Stomach (tissue), 4 donors: ENCODE measurements around the gene DTD1.

Experiments used
- POLR2AphosphoS5 ChIP-seq, 3 donors: sonication (generic); formaldehyde crosslinking; IDR thresholded peaks; one replicate each; pipeline ENCODE4 v1.6.1; 2016; ENCODE audit warnings: antibody characterized with exemption in 3 of 3
- TF ChIP-seq, protein P1 (sequence below), 7 experiments: fragments of 450-650 bp in 4 of 7; fragments of 200-600 bp in 3 of 7; sonication (generic) in 3 of 7; IDR thresholded peaks; one replicate each; pipeline ENCODE4 v1.5.1; 2016 to 2019; ENCODE audit warnings: antibody characterized with exemption in 7 of 7, control low read depth in 2 of 7, mild to moderate bottlenecking in 1 of 7

DNA sequence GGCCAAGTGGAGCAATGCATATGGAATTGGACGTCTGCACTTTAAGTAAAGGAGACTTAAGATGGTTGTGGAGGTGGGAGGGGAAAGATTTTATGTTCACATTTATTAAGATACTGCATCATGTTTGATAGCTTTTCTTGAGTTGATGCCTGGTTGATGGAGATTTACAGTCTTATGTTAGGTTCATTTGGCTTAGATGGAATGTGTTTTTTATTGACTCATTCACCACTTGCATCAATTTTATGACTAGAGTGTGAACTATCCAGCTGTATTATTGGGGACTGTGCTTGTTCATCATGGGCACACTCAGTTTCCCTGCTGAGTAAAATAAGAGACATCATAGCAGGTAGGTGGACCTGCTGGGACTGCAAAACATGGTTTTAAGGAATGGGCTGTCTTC lies 134.5 kb downstream of the DTD1 start:
- TF ChIP-seq POLR2AphosphoS5 (IDR thresholded peaks at IDR 0.05) = no peak
- TF ChIP-seq, protein P1, sequence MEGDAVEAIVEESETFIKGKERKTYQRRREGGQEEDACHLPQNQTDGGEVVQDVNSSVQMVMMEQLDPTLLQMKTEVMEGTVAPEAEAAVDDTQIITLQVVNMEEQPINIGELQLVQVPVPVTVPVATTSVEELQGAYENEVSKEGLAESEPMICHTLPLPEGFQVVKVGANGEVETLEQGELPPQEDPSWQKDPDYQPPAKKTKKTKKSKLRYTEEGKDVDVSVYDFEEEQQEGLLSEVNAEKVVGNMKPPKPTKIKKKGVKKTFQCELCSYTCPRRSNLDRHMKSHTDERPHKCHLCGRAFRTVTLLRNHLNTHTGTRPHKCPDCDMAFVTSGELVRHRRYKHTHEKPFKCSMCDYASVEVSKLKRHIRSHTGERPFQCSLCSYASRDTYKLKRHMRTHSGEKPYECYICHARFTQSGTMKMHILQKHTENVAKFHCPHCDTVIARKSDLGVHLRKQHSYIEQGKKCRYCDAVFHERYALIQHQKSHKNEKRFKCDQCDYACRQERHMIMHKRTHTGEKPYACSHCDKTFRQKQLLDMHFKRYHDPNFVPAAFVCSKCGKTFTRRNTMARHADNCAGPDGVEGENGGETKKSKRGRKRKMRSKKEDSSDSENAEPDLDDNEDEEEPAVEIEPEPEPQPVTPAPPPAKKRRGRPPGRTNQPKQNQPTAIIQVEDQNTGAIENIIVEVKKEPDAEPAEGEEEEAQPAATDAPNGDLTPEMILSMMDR (IDR thresholded peaks at IDR 0.05) = no peak
